Measurements from ENCODE around the gene SLC19A1.

SLC19A1 gene

GRCh38 chr21:45542242-45542666, at the start of gene SLC19A1:
Gene SLC19A1 (minus strand): TSS chr21:45542440. CDS start chr21:45537959, 4,481 bp downstream.
- DNase-seq (ENCODE audit: low spot score), result peak; percentile 94

- no peak for DNase-seq (ENCODE audit: low spot score)
Measured at GRCh38 chr21:45591619-45592207, 49.5 kb upstream of the SLC19A1 start.

- peak; percentile 69 for DNase-seq (ENCODE audit: low spot score)
Measured at GRCh38 chr21:45590726-45591618, 48.7 kb upstream of the SLC19A1 start.

GRCh38 chr21:45590246-45590725, 48.0 kb upstream of the SLC19A1 start:
- peak; percentile 75 for DNase-seq (ENCODE audit: low spot score)

GRCh38 chr21:45589686-45590245, 47.5 kb upstream of the SLC19A1 start:
- DNase-seq (ENCODE audit: low spot score), result no peak

GRCh38 chr21:45588871-45589491, 46.7 kb upstream of the SLC19A1 start:
- DNase-seq (ENCODE audit: low spot score), result no peak

GRCh38 chr21:45588086-45588825, 46.0 kb upstream of the SLC19A1 start:
- DNase-seq (ENCODE audit: low spot score), result no peak

- DNase-seq (ENCODE audit: low spot score), result no peak
Measured at GRCh38 chr21:45586289-45586858, 44.1 kb upstream of the SLC19A1 start.

- DNase-seq (ENCODE audit: low spot score), result no peak
Measured at GRCh38 chr21:45584786-45585185, 42.5 kb upstream of the SLC19A1 start.

GRCh38 chr21:45583831-45584509, 41.7 kb upstream of the SLC19A1 start:
- no peak for DNase-seq (ENCODE audit: low spot score)

- no peak for DNase-seq (ENCODE audit: low spot score)
Measured at GRCh38 chr21:45582128-45582527, 39.9 kb upstream of the SLC19A1 start.

GRCh38 chr21:45581322-45581712, 39.1 kb upstream of the SLC19A1 start:
- DNase-seq (ENCODE audit: low spot score), result no peak

- DNase-seq (ENCODE audit: low spot score), result no peak
Measured at GRCh38 chr21:45580576-45581321, 38.5 kb upstream of the SLC19A1 start.

GRCh38 chr21:45580181-45580575, 37.9 kb upstream of the SLC19A1 start:
- DNase-seq (ENCODE audit: low spot score), result no peak

- DNase-seq (ENCODE audit: low spot score), result peak; percentile 28
Measured at GRCh38 chr21:45579383-45580180, 37.3 kb upstream of the SLC19A1 start.

- no peak for DNase-seq (ENCODE audit: low spot score)
Measured at GRCh38 chr21:45578811-45579381, 36.7 kb upstream of the SLC19A1 start.

- no peak for DNase-seq (ENCODE audit: low spot score)
Measured at GRCh38 chr21:45578176-45578801, 36.0 kb upstream of the SLC19A1 start.

GRCh38 chr21:45577801-45578175, 35.5 kb upstream of the SLC19A1 start:
- no peak for DNase-seq (ENCODE audit: low spot score)
